ENCODE results near the gene RABGAP1L.
A peak's percentile ranks its signal among the peaks of the same experiment; 100 is the strongest.

RABGAP1L gene

GRCh38 chr1:174799136-174799479, 639.8 kb downstream of the RABGAP1L start:
- no peak overlapping the region for H3K4me3 ChIP-seq (ENCODE audit: low read depth, low read length)
- H3K27ac ChIP-seq = peak overlapping the region; percentile 48
- in situ Hi-C loops (cut with HindIII; ENCODE audit: low pct_ligation_motif_present, low sequenced_read_pairs) = loop anchor here (25.0 kb wide), 1 partner anchor 163 kb away; no protein-coding TSS in a partner anchor

GRCh38 chr1:174800216-174800851, 641.0 kb downstream of the RABGAP1L start:
- no peaks in the 10 kb centered on the region for H3K27me3 ChIP-seq (replicated peaks)
- TF ChIP-seq, protein P1, sequence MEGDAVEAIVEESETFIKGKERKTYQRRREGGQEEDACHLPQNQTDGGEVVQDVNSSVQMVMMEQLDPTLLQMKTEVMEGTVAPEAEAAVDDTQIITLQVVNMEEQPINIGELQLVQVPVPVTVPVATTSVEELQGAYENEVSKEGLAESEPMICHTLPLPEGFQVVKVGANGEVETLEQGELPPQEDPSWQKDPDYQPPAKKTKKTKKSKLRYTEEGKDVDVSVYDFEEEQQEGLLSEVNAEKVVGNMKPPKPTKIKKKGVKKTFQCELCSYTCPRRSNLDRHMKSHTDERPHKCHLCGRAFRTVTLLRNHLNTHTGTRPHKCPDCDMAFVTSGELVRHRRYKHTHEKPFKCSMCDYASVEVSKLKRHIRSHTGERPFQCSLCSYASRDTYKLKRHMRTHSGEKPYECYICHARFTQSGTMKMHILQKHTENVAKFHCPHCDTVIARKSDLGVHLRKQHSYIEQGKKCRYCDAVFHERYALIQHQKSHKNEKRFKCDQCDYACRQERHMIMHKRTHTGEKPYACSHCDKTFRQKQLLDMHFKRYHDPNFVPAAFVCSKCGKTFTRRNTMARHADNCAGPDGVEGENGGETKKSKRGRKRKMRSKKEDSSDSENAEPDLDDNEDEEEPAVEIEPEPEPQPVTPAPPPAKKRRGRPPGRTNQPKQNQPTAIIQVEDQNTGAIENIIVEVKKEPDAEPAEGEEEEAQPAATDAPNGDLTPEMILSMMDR (IDR thresholded peaks at IDR 0.05; ENCODE audit: low read depth, low read length, missing control alignments) = no peak
- peak; percentile 5 for DNase-seq
- in situ Hi-C loops (cut with HindIII; ENCODE audit: low pct_ligation_motif_present, low sequenced_read_pairs) = no loop called here
- peak overlapping the region; percentile 60 for H3K4me3 ChIP-seq (ENCODE audit: low read depth, low read length)
- H3K36me3 ChIP-seq (replicated peaks) = no peaks in the 10 kb centered on the region
- H3K27ac ChIP-seq = peak overlapping the region; percentile 32

More at GRCh38 chr1:174799136-174799479, 639.8 kb downstream of the RABGAP1L start:
- no peaks in the 10 kb centered on the region for H3K36me3 ChIP-seq (replicated peaks)
- TF ChIP-seq, protein P1 (IDR thresholded peaks at IDR 0.05; ENCODE audit: low read depth, low read length, missing control alignments) = no peak
- no peaks in the 10 kb centered on the region for H3K27me3 ChIP-seq (replicated peaks)
- no peak for DNase-seq

- Histone ChIP-seq H3K27me3 (replicated peaks) (no peaks in the 10 kb centered on the region), H3K36me3 (replicated peaks) (no peaks in the 10 kb centered on the region), H3K4me3 (ENCODE audit: low read depth, low read length) (no peak overlapping the region), H3K27ac (no peak overlapping the region)
- in situ Hi-C loops (cut with HindIII; ENCODE audit: low pct_ligation_motif_present, low sequenced_read_pairs) = no loop called here
- DNase-seq = no peak
- TF ChIP-seq, protein P1 (IDR thresholded peaks at IDR 0.05; ENCODE audit: low read depth, low read length, missing control alignments) = no peak
Measured at GRCh38 chr1:174800876-174801275, 641.6 kb downstream of the RABGAP1L start.

DNA sequence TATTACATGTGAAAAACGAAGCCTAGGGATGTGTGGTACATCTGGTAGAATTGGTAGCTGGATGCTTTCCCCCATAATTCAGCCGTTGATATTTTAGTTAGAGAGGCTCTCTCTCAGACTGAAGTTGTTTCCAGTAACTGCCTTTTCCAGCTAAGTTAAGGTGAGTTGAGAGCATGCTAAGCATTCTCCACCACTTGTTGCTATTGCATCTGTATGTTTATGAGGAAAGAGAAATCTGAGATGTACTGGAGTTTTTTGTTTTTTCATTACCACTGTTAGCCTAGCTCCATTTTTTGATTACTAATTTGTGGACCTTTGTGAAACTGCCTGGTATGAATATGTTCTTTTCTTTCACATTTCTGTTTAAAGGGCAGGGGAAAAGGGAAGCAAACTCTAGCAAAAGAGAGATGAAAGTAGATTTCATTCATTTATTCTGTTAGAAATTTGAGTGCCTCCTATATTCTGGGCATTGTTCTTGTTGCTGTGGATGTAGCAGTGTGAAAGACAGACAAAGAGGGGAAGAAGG, 650.5 kb downstream of the RABGAP1L start:
- no peak overlapping the region for H3K4me3 ChIP-seq (ENCODE audit: low read depth, low read length)
- in situ Hi-C loops (cut with HindIII; ENCODE audit: low pct_ligation_motif_present, low sequenced_read_pairs) = no loop called here
- no peak overlapping the region for H3K27ac ChIP-seq
- no peaks in the 10 kb centered on the region for H3K36me3 ChIP-seq (replicated peaks)
- no peak for DNase-seq
- no peaks in the 10 kb centered on the region for H3K27me3 ChIP-seq (replicated peaks)
- TF ChIP-seq, protein P1 (IDR thresholded peaks at IDR 0.05; ENCODE audit: low read depth, low read length, missing control alignments) = no peak

DNA sequence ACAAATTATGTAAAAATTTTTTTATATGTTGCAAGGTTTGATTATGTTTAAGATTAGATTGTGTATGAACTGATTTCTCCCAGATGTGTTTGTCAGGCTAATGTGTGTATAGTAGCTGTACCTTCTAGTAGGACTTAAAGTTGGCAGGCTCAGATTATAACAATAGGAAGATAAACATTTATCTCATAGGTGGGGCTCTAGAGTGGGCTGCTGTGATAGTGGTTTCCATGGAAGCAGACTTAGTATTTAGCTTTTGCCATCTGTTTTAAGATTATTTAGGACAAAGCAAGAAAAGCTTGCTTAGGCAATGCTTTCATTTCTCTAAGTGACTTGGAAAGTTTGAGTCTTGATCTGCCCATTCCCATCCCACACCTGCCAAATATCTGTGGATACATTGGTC, 652.7 kb downstream of the RABGAP1L start:
- H3K27me3 ChIP-seq (replicated peaks) = no peaks in the 10 kb centered on the region
- no peaks in the 10 kb centered on the region for H3K36me3 ChIP-seq (replicated peaks)
- in situ Hi-C loops (cut with HindIII; ENCODE audit: low pct_ligation_motif_present, low sequenced_read_pairs) = no loop called here
- TF ChIP-seq, protein P1 (IDR thresholded peaks at IDR 0.05; ENCODE audit: low read depth, low read length, missing control alignments) = no peak
- no peak for DNase-seq
- H3K4me3 ChIP-seq (ENCODE audit: low read depth, low read length) = no peak overlapping the region
- H3K27ac ChIP-seq = no peak overlapping the region

- Histone ChIP-seq H3K4me3 (ENCODE audit: low read depth, low read length) (no peak overlapping the region), H3K27ac (no peak overlapping the region), H3K27me3 (replicated peaks) (no peaks in the 10 kb centered on the region), H3K36me3 (replicated peaks) (no peaks in the 10 kb centered on the region)
- TF ChIP-seq, protein P1 (IDR thresholded peaks at IDR 0.05; ENCODE audit: low read depth, low read length, missing control alignments) = no peak
- DNase-seq = peak; percentile 11
- in situ Hi-C loops (cut with HindIII; ENCODE audit: low pct_ligation_motif_present, low sequenced_read_pairs) = no loop called here
Measured at GRCh38 chr1:174812656-174813055, 653.3 kb downstream of the RABGAP1L start.
